H1 (cell line): ENCODE results near the gene ELOVL1. TPM values are rescaled to one million over a fixed set of nuclear protein-coding genes. Genes with fewer than 3 reads are reported as not detected.

ENCODE experiments used
- CTCF ChIA-PET: fragments of 300-600 bp; sonication (Branson Sonifier 250); formaldehyde crosslinking; loops from one replicate; lab custom pipeline; 2021; ENCODE audit not compliant: partially characterized antibody; lab: Charles Lee
- POLR2A ChIA-PET: fragments of 300-600 bp; sonication (Branson Sonifier 250); formaldehyde crosslinking; loops from one replicate; lab custom pipeline; 2021; ENCODE audit warnings: inconsistent platforms; ENCODE audit not compliant: partially characterized antibody; lab: Charles Lee
- DNase-seq, 2 experiments: peaks; one replicate each; pipeline versions ENCODE4 v3.0.0 to v3.0.0-alpha.2; 2010 to 2022; ENCODE audit warnings: low spot score in 2 of 2, low read depth in 1 of 2, mixed read lengths in 1 of 2
- FAIRE-seq: peaks from 2 replicates; lab custom pipeline; 2011; peaks lifted over from hg19 to GRCh38; lab: Jason Lieb, UNC
- H2AFZ ChIP-seq: 2 replicates; pipeline ENCODE4 v1.8.1; 2012; ENCODE audit warnings: low read length, inconsistent platforms
- H2AK5ac ChIP-seq: 2 replicates; pipeline ENCODE4 v1.6.1; 2013; ENCODE audit warnings: low read depth, low read length
- H2BK120ac ChIP-seq: replicated peaks from 2 replicates; pipeline ENCODE3; 2013; ENCODE audit warnings: low read depth, low read length, inconsistent platforms
- H2BK12ac ChIP-seq: 2 replicates; pipeline ENCODE4 v1.6.1; 2013; ENCODE audit warnings: low read depth, low read length
- H2BK15ac ChIP-seq: 2 replicates; pipeline ENCODE4 v1.6.1; 2013; ENCODE audit warnings: low read length
- H2BK20ac ChIP-seq: 2 replicates; pipeline ENCODE4 v1.6.1; 2013; ENCODE audit warnings: low read length
- H2BK5ac ChIP-seq: 2 replicates; pipeline ENCODE4 v1.6.1; 2013; ENCODE audit warnings: low read depth, low read length
- H3K14ac ChIP-seq: 2 replicates; pipeline ENCODE4 v1.6.1; 2013; ENCODE audit warnings: inconsistent platforms; ENCODE audit not compliant: insufficient read length
- H3K18ac ChIP-seq: 2 replicates; pipeline ENCODE4 v1.6.1; 2013; ENCODE audit warnings: low read length; ENCODE audit errors: extremely low read depth
- H3K23ac ChIP-seq: 2 replicates; pipeline ENCODE4 v1.6.1; 2013; ENCODE audit warnings: inconsistent platforms; ENCODE audit not compliant: insufficient read length
- H3K23me2 ChIP-seq: 2 replicates; pipeline ENCODE4 v1.6.1; 2013; ENCODE audit warnings: low read depth, low read length
- H3K27ac ChIP-seq: 2 replicates; pipeline ENCODE4 v1.6.1; 2011; ENCODE audit warnings: low read depth, low read length, inconsistent platforms
- H3K27me3 ChIP-seq, 4 experiments: replicated peaks in 1 of 4; 1 replicate in 1 of 4; 2 replicates in 3 of 4; pipeline versions ENCODE4 v1.6.1 to v1.8.1; 2011 to 2013; ENCODE audit warnings: low read length in 3 of 4, mild to moderate bottlenecking in 3 of 4, inconsistent platforms in 2 of 4, mixed read lengths in 2 of 4, moderate library complexity in 1 of 4; ENCODE audit not compliant: control insufficient read depth in 3 of 4, insufficient read depth in 3 of 4; ENCODE audit errors: extremely low read depth in 1 of 4
- H3K36me3 ChIP-seq, 4 experiments: 2 replicates each; pipeline versions ENCODE4 v1.6.1 to v1.8.1; 2011 to 2013; ENCODE audit warnings: mild to moderate bottlenecking in 4 of 4, low read length in 3 of 4, moderate library complexity in 2 of 4, control low read depth in 1 of 4, inconsistent platforms in 1 of 4; ENCODE audit not compliant: insufficient read depth in 4 of 4, control insufficient read depth in 2 of 4
- H3K4ac ChIP-seq: replicated peaks from 2 replicates; pipeline ENCODE3; 2013; ENCODE audit warnings: low read length, low read depth, mixed read lengths, inconsistent platforms; ENCODE audit not compliant: insufficient read length
- H3K4me1 ChIP-seq, 4 experiments: replicated peaks in 1 of 4; 1 replicate in 1 of 4; 2 replicates in 3 of 4; pipeline versions ENCODE4 v1.6.1 to v1.8.1; 2011 to 2013; ENCODE audit warnings: low read length in 3 of 4, inconsistent platforms in 2 of 4, mixed read lengths in 1 of 4; ENCODE audit not compliant: insufficient read depth in 4 of 4, control insufficient read depth in 3 of 4
- H3K4me2 ChIP-seq, 2 experiments: 2 replicates each; pipeline versions ENCODE4 v1.6.1 to v1.8.1; 2011 to 2013; ENCODE audit warnings: low read depth in 2 of 2, low read length in 2 of 2, control low read depth in 1 of 2, inconsistent platforms in 1 of 2, mild to moderate bottlenecking in 1 of 2; ENCODE audit not compliant: insufficient read depth in 1 of 2
- H3K4me3 ChIP-seq, 4 experiments: fragments of 200-600, 300-600 bp in 1 of 4; sonication (generic), shearing (Covaris generic), sonication (Bioruptor Twin) in 1 of 4; 2 replicates each; pipeline versions ENCODE4 v1.5.1 to v1.8.1; 2011 to 2016; ENCODE audit warnings: low read length in 4 of 4, low read depth in 3 of 4, control low read depth in 2 of 4, inconsistent platforms in 2 of 4, mild to moderate bottlenecking in 2 of 4, mixed read lengths in 1 of 4, moderate library complexity in 1 of 4; ENCODE audit not compliant: insufficient read depth in 2 of 4; ENCODE audit errors: extremely low read depth in 1 of 4
- H3K56ac ChIP-seq: replicated peaks from 2 replicates; pipeline ENCODE3; 2013; ENCODE audit warnings: low read depth, mild to moderate bottlenecking, mixed read lengths, low read length, inconsistent platforms; ENCODE audit not compliant: insufficient read length
- H3K79me1 ChIP-seq: 2 replicates; pipeline ENCODE4 v1.6.1; 2013; ENCODE audit warnings: low read depth, low read length, control low read depth
- H3K79me2 ChIP-seq, 2 experiments: 2 replicates each; pipeline versions ENCODE4 v1.6.1 to v1.8.1; 2012 to 2013; ENCODE audit warnings: low read length in 2 of 2, mild to moderate bottlenecking in 2 of 2, inconsistent platforms in 1 of 2; ENCODE audit not compliant: insufficient read depth in 2 of 2, control insufficient read depth in 1 of 2
- H3K9ac ChIP-seq, 4 experiments: replicated peaks in 1 of 4; 1 replicate in 1 of 4; 2 replicates in 3 of 4; pipeline versions ENCODE4 v1.6.1 to v1.8.1; 2011 to 2013; ENCODE audit warnings: low read depth in 3 of 4, low read length in 3 of 4, control low read depth in 2 of 4, mild to moderate bottlenecking in 2 of 4, moderate library complexity in 2 of 4, inconsistent platforms in 1 of 4; ENCODE audit errors: extremely low read depth in 1 of 4
- H3K9me3 ChIP-seq, 2 experiments: 2 replicates each; pipeline versions ENCODE4 v1.6.1 to v1.8.1; 2012 to 2013; ENCODE audit warnings: mild to moderate bottlenecking in 2 of 2, moderate library complexity in 2 of 2, control low read depth in 1 of 2, inconsistent platforms in 1 of 2, low read depth in 1 of 2, low read length in 1 of 2, mixed read lengths in 1 of 2; ENCODE audit not compliant: insufficient read depth in 2 of 2
- H4K20me1 ChIP-seq, 2 experiments: replicated peaks in 1 of 2; 2 replicates each; pipeline versions ENCODE3 to v1.8.1; 2011 to 2013; ENCODE audit warnings: inconsistent platforms in 2 of 2, low read length in 2 of 2, mild to moderate bottlenecking in 1 of 2; ENCODE audit not compliant: insufficient read depth in 2 of 2, control insufficient read depth in 1 of 2
- H4K5ac ChIP-seq: 2 replicates; pipeline ENCODE4 v1.6.1; 2013; ENCODE audit warnings: low read length, low read depth, mixed read lengths, inconsistent platforms; ENCODE audit not compliant: insufficient read length
- H4K8ac ChIP-seq: 2 replicates; pipeline ENCODE4 v1.8.0; 2013; ENCODE audit warnings: mild to moderate bottlenecking, moderate library complexity, low read length, inconsistent platforms; ENCODE audit not compliant: insufficient read depth; ENCODE audit errors: extremely low read depth
- H4K91ac ChIP-seq: replicated peaks from 2 replicates; pipeline ENCODE3; 2013; ENCODE audit warnings: low read length, mixed read lengths, inconsistent platforms; ENCODE audit not compliant: insufficient read length
- POLR2A ChIP-seq, 2 experiments: IDR thresholded peaks; 1 replicate in 1 of 2; 2 replicates in 1 of 2; pipeline ENCODE4 v1.6.1; 2011; ENCODE audit warnings: low read depth in 2 of 2, low read length in 2 of 2, mild to moderate bottlenecking in 2 of 2; ENCODE audit errors: control extremely low read depth in 1 of 2
- RXRA ChIP-seq: IDR thresholded peaks from 2 replicates; pipeline ENCODE4 v1.6.1; 2011; ENCODE audit warnings: low read depth, mild to moderate bottlenecking, low read length, moderate library complexity; ENCODE audit not compliant: insufficient read depth
- ZNF274 ChIP-seq: IDR thresholded peaks from 2 replicates; pipeline ENCODE4 v1.7.0; 2012; ENCODE audit warnings: low read length, borderline replicate concordance; ENCODE audit errors: extremely low read depth
- WGBS, 2 experiments: shearing (Covaris generic) in 1 of 2; methylation state at CpG; one replicate each; pipeline versions ENCODE4 v1.1.6 to v1.1.7; 2013 to 2015; ENCODE audit warnings: low lambda C conversion rate in 2 of 2, mixed read lengths in 2 of 2, inconsistent platforms in 1 of 2, low coverage in 1 of 2, missing lambda C conversion rate in 1 of 2; ENCODE audit not compliant: insufficient replicate concordance in 2 of 2, insufficient coverage in 1 of 2, insufficient read length in 1 of 2; ENCODE audit errors: extremely low coverage in 1 of 2, missing lambda C conversion rate in 1 of 2; 5-methylcytosine and 5-hydroxymethylcytosine counted together
- polyA plus RNA-seq, 7 experiments: library from polyadenylated mRNA; depleted of rRNA in 3 of 7; stranded (reverse) in 5 of 7; unstranded in 2 of 7; fragments of >200 nt in 5 of 7; fragments of 200-250 nt in 2 of 7; gene quantifications; 1 replicate in 5 of 7; 2 replicates in 1 of 7; 4 replicates in 1 of 7; pipeline versions ENCODE4 v1.2.1 to v1.2.3, GENCODE V29; 2011 to 2013; ENCODE audit warnings: missing spikeins in 2 of 7, mixed read lengths in 2 of 7
- total RNA-seq: library from RNA; stranded (reverse); fragmentation: NEBNext Ultra II Directional; extraction: Animal tissue kit (Norgen Biotek cat#: 25700); gene quantifications from 2 replicates; pipeline ENCODE4 v1.2.1, GENCODE V29; 2021

Gene ELOVL1
- total and polyA plus RNA-seq, 2 of the 8 experiments (the other 6 are each of a cell fraction or from before 2014, with no cell fraction given): 28.5 to 68.1 TPM

DNA sequence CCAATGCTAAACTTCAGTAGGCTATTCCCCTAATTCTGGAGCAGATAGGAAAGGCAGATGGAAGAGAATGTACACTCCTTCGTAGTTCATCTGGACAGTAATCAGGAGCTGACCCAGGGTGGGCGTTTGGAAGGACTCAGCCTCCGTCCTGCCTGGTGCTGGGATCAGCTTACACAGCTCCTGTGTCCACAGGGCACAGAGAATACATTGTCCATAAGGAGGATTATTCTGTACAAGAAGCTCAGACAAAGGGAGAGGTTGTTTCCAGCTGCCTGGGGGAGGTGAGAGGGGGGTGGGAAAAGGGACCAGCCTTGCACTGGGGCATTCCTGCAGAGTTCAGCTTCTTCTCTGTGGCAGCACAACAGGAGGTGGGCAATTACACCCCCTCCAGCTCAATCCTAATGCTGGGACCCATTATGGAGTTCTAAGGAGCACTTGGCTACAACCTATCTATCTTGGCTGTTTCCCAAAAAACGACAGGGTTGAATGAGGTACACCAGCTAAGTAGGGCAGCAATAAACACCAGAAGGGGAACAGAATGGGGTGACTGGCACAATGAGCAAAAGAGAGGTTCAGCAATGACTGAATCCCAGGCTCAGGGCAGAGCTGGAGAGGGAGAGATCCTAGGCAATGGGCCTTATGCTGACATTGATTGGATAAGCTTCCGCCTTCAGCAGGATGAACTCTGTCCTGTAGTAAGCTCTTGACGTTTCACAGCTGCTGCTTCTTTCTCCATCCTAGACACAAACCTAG, 14.4 kb upstream of the ELOVL1 start:
- WGBS, 2 experiments: 79% methylated on average over 6 of the region's 6 CpGs; no CpG with 5 or more reads in 1 of the 2 experiments
- FAIRE-seq (no peak), DNase-seq (no peak)
- peaks cover 9 to 42% (median 37%) of the 10 kb centered on the region in 4 experiments for H3K36me3 ChIP-seq
- no peak overlapping the region for H2BK120ac ChIP-seq
- ChIA-PET CTCF (interaction anchor here (0.6 to 3.8 kb wide), 13 partner anchors 9 to 220 kb away, joined by 3 to 15 read pairs (median 5); partner anchors contain the start of gene CDC20), POLR2A (interaction anchor here (1.1 to 1.5 kb wide), 3 partner anchors 9 to 24 kb away, joined by 3 to 9 read pairs (median 5); partner anchors contain the start of gene ELOVL1)
- H4K20me1 ChIP-seq: peaks cover 0 to 1% of the 10 kb centered on the region in 2 experiments
- H2BK15ac ChIP-seq: no peak overlapping the region
- H2BK20ac ChIP-seq: no peak overlapping the region
- no peak for TF ChIP-seq ZNF274
- no peak for TF ChIP-seq POLR2A (IDR thresholded peaks at IDR 0.05; ENCODE audit: control extremely low read depth in 1 of 2, low read depth in 2 of 2, low read length in 2 of 2)
- TF ChIP-seq RXRA: no peak
- no peak overlapping the region for H3K56ac ChIP-seq
- no peak overlapping the region for H3K4me2 ChIP-seq
- no peak overlapping the region for H2AFZ ChIP-seq
- H3K79me1 ChIP-seq: no peaks in the 10 kb centered on the region; the same call in 1 of the 2 replicates
- no peak overlapping the region for H3K4ac ChIP-seq
- H3K9me3 ChIP-seq: no peaks in the 10 kb centered on the region
- no peak overlapping the region for H3K9ac ChIP-seq
- no peak overlapping the region for H3K27ac ChIP-seq
- H3K18ac ChIP-seq: no peak overlapping the region
- H4K8ac ChIP-seq: no peak overlapping the region
- H3K4me1 ChIP-seq: no peaks in the 10 kb centered on the region
- no peaks in the 10 kb centered on the region for H3K27me3 ChIP-seq
- no peaks in the 10 kb centered on the region for H3K23me2 ChIP-seq
- no peak overlapping the region for H4K5ac ChIP-seq
- H2AK5ac ChIP-seq: no peak overlapping the region
- H4K91ac ChIP-seq: no peak overlapping the region
- H2BK5ac ChIP-seq: no peak overlapping the region
- no peaks in the 10 kb centered on the region for H3K79me2 ChIP-seq
- no peak overlapping the region for H3K23ac ChIP-seq
- no peak overlapping the region for H2BK12ac ChIP-seq
- no peak overlapping the region for H3K14ac ChIP-seq
- H3K4me3 ChIP-seq: no peak overlapping the region
